H9 (cell line): ENCODE results near the gene ASB5. TPM values are rescaled to one million over a fixed set of nuclear protein-coding genes. Genes with fewer than 3 reads are reported as not detected.

Experiments
- DNase-seq: peaks from one replicate; pipeline ENCODE4 v3.0.0-alpha.2; 2017
- H2AFZ ChIP-seq: one replicate; pipeline ENCODE4 v1.6.1; 2013; ENCODE audit warnings: mild to moderate bottlenecking, low read length, control low read depth, moderate library complexity
- H2AK5ac ChIP-seq: 2 replicates; pipeline ENCODE4 v1.6.1; 2013; ENCODE audit warnings: low read length, control low read depth, mixed read lengths; ENCODE audit not compliant: insufficient read length
- H2BK120ac ChIP-seq: one replicate; pipeline ENCODE4 v1.6.1; 2013; ENCODE audit warnings: low read depth, mild to moderate bottlenecking, low read length, control low read depth, inconsistent platforms; ENCODE audit not compliant: poor library complexity, severe bottlenecking
- H2BK12ac ChIP-seq: 2 replicates; pipeline ENCODE4 v1.6.1; 2013; ENCODE audit warnings: low read length, control low read depth, mixed read lengths, low read depth; ENCODE audit not compliant: insufficient read length
- H2BK15ac ChIP-seq: 2 replicates; pipeline ENCODE4 v1.6.1; 2013; ENCODE audit warnings: low read depth, low read length, control low read depth
- H2BK20ac ChIP-seq: one replicate; pipeline ENCODE4 v1.6.1; 2013; ENCODE audit warnings: low read depth, mild to moderate bottlenecking, low read length, control low read depth, inconsistent platforms; ENCODE audit not compliant: poor library complexity, severe bottlenecking
- H2BK5ac ChIP-seq: 2 replicates; pipeline ENCODE4 v1.6.1; 2013; ENCODE audit warnings: low read length, control low read depth, mixed read lengths; ENCODE audit not compliant: insufficient read length
- H3K14ac ChIP-seq: 2 replicates; pipeline ENCODE4 v1.6.1; 2013; ENCODE audit warnings: low read length, control low read depth; ENCODE audit not compliant: insufficient read depth
- H3K18ac ChIP-seq: 2 replicates; pipeline ENCODE4 v1.6.1; 2013; ENCODE audit warnings: low read depth, mild to moderate bottlenecking, mixed read lengths, low read length, control low read depth; ENCODE audit not compliant: insufficient read length
- H3K23ac ChIP-seq: 2 replicates; pipeline ENCODE4 v1.6.1; 2013; ENCODE audit warnings: low read length, control low read depth, mixed read lengths, low read depth; ENCODE audit not compliant: insufficient read length
- H3K23me2 ChIP-seq: 2 replicates; pipeline ENCODE4 v1.6.1; 2013; ENCODE audit warnings: low read depth, mild to moderate bottlenecking, mixed read lengths, low read length, control low read depth; ENCODE audit not compliant: insufficient read length, poor library complexity, severe bottlenecking
- H3K27ac ChIP-seq: 2 replicates; pipeline ENCODE4 v1.5.1; 2013; ENCODE audit warnings: low read length, control low read depth, mixed read lengths, low read depth; ENCODE audit not compliant: insufficient read length
- H3K27me3 ChIP-seq: 2 replicates; pipeline ENCODE4 v1.6.1; 2013; ENCODE audit warnings: low read length, control low read depth, inconsistent platforms; ENCODE audit not compliant: insufficient read depth
- H3K4ac ChIP-seq: 2 replicates; pipeline ENCODE4 v1.6.1; 2013; ENCODE audit warnings: low read depth, mild to moderate bottlenecking, control low read depth, inconsistent platforms, low read length, moderate library complexity
- H3K4me1 ChIP-seq: 2 replicates; pipeline ENCODE4 v1.6.1; 2013; ENCODE audit warnings: low read length, control low read depth, inconsistent platforms; ENCODE audit not compliant: insufficient read depth
- H3K4me2 ChIP-seq: 2 replicates; pipeline ENCODE4 v1.6.1; 2013; ENCODE audit warnings: low read length, control low read depth, mixed read lengths; ENCODE audit not compliant: insufficient read length, insufficient read depth
- H3K56ac ChIP-seq: 2 replicates; pipeline ENCODE4 v1.6.1; 2013; ENCODE audit warnings: low read depth, mild to moderate bottlenecking, mixed read lengths, low read length, control low read depth; ENCODE audit not compliant: insufficient read length
- H3K79me1 ChIP-seq: 2 replicates; pipeline ENCODE4 v1.6.1; 2013; ENCODE audit warnings: low read depth, mild to moderate bottlenecking, moderate library complexity, low read length, control low read depth, inconsistent platforms; ENCODE audit not compliant: insufficient read depth, poor library complexity, severe bottlenecking
- H3K79me2 ChIP-seq: 2 replicates; pipeline ENCODE4 v1.6.1; 2013; ENCODE audit warnings: low read length, control low read depth, inconsistent platforms; ENCODE audit not compliant: insufficient read depth
- H3K9ac ChIP-seq: 2 replicates; pipeline ENCODE4 v1.6.1; 2013; ENCODE audit warnings: low read length, control low read depth, mixed read lengths; ENCODE audit not compliant: insufficient read length; ENCODE audit errors: extremely low read depth
- H3K9me3 ChIP-seq: one replicate; pipeline ENCODE4 v1.6.1; 2013; ENCODE audit warnings: low read depth, low read length, inconsistent platforms; ENCODE audit not compliant: control insufficient read depth
- H3T11ph ChIP-seq: one replicate; pipeline ENCODE4 v1.6.1; 2013; ENCODE audit warnings: mild to moderate bottlenecking, low read length, control low read depth, inconsistent platforms
- H4K20me1 ChIP-seq: one replicate; pipeline ENCODE4 v1.6.1; 2013; ENCODE audit not compliant: control insufficient read depth, insufficient read length, insufficient read depth
- H4K5ac ChIP-seq: 2 replicates; pipeline ENCODE4 v1.6.1; 2013; ENCODE audit warnings: low read depth, mild to moderate bottlenecking, mixed read lengths, low read length, control low read depth; ENCODE audit not compliant: insufficient read length
- H4K8ac ChIP-seq: replicated peaks from 2 replicates; pipeline ENCODE4 v1.6.1; 2013; ENCODE audit warnings: low read length, control low read depth, mixed read lengths, low read depth; ENCODE audit not compliant: insufficient read length
- H4K91ac ChIP-seq: 2 replicates; pipeline ENCODE4 v1.6.1; 2013; ENCODE audit warnings: low read depth, mild to moderate bottlenecking, moderate library complexity, mixed read lengths, low read length, control low read depth; ENCODE audit not compliant: insufficient read length
- H3K27ac Mint-ChIP-seq, 3 experiments: 2 replicates in 2 of 3; 3 replicates in 1 of 3; pipeline ENCODE4 v1.8.0; 2020 to 2021; ENCODE audit warnings: mixed read lengths in 3 of 3, mild to moderate bottlenecking in 1 of 3, moderate library complexity in 1 of 3
- H3K27me3 Mint-ChIP-seq: 2 replicates; pipeline ENCODE4 v1.8.0; 2021; ENCODE audit warnings: low read depth, mild to moderate bottlenecking, moderate library complexity, mixed read lengths
- H3K36me3 Mint-ChIP-seq, 3 experiments: 2 replicates in 2 of 3; 3 replicates in 1 of 3; pipeline ENCODE4 v1.8.0; 2020 to 2021; ENCODE audit warnings: low read depth in 3 of 3, mixed read lengths in 3 of 3; ENCODE audit not compliant: insufficient read depth in 1 of 3
- H3K4me1 Mint-ChIP-seq, 2 experiments: 2 replicates each; pipeline ENCODE4 v1.8.0; 2020; ENCODE audit warnings: mixed read lengths in 2 of 2
- H3K4me3 Mint-ChIP-seq, 2 experiments: 2 replicates in 1 of 2; 3 replicates in 1 of 2; pipeline ENCODE4 v1.8.0; 2020 to 2021; ENCODE audit warnings: mild to moderate bottlenecking in 2 of 2, mixed read lengths in 2 of 2, moderate library complexity in 1 of 2
- H3K9me3 Mint-ChIP-seq, 2 experiments: 2 replicates in 1 of 2; 3 replicates in 1 of 2; pipeline ENCODE4 v1.8.0; 2020; ENCODE audit warnings: mild to moderate bottlenecking in 2 of 2, mixed read lengths in 2 of 2, moderate library complexity in 1 of 2
- CTCF ChIP-seq: fragments of 200-600 bp; sonication (generic); conservative IDR thresholded peaks from 3 replicates; pipeline ENCODE4 v1.8.0; 2021; ENCODE audit warnings: antibody characterized with exemption, mild to moderate bottlenecking
- WGBS: extraction: QIAGEN DNeasy Blood & Tissue Kit; methylation state at CpG from one replicate; pipeline ENCODE4 v1.1.7; 2013; ENCODE audit warnings: missing lambda C conversion rate, low lambda C conversion rate, mixed read lengths; ENCODE audit not compliant: insufficient read length; ENCODE audit errors: extremely low coverage; 5-methylcytosine and 5-hydroxymethylcytosine counted together
- long read RNA-seq: library from polyadenylated mRNA; unstranded; transcript quantifications from one replicate; pipeline ENCODE4 v2.0.0, GENCODE V29; 2020
- total RNA-seq: library from RNA; stranded (reverse); gene quantifications from 2 replicates; pipeline ENCODE4 v1.2.1, GENCODE V29; 2021

The ASB5 gene
- total RNA-seq = not detected in 2 replicates
- long read RNA-seq = 0 reads

GRCh38 chr4:176268963-176269362 is at the start of gene ASB5:
ASB5 (minus strand) TSS chr4:176269222; CDS start chr4:176269108, 114 bp downstream.
- Histone ChIP-seq H2BK12ac (no peak within 1 kb of the TSS), H3K9me3 (no peaks in the 10 kb centered on the region), H3K56ac (no peak within 1 kb of the TSS), H3K23me2 (no peaks in the 10 kb centered on the region), H3K27ac (no peak within 1 kb of the TSS), H3K18ac (no peak within 1 kb of the TSS), H3T11ph (no peak within 1 kb of the TSS), H4K8ac (no peak within 1 kb of the TSS), H2BK5ac (no peak within 1 kb of the TSS), H2BK120ac (no peak within 1 kb of the TSS), H3K27me3 (no peaks in the 10 kb centered on the region), H2BK20ac (no peak within 1 kb of the TSS), H2BK15ac (no peak within 1 kb of the TSS), H4K5ac (no peak within 1 kb of the TSS), H2AK5ac (no peak within 1 kb of the TSS), H3K79me1 (no peaks in the 10 kb centered on the region), H3K4ac (no peak within 1 kb of the TSS), H3K9ac (no peak within 1 kb of the TSS), H3K79me2 (no peaks in the 10 kb centered on the region), H3K4me2 (no peak within 1 kb of the TSS), H3K4me1 (no peaks in the 10 kb centered on the region), H3K23ac (no peak within 1 kb of the TSS), H4K91ac (no peak within 1 kb of the TSS), H2AFZ (no peak within 1 kb of the TSS), H3K14ac (no peak within 1 kb of the TSS), H4K20me1 (no peaks in the 10 kb centered on the region)
- H3K9me3 Mint-ChIP-seq = no peaks in the 10 kb centered on the region
- no peak within 1 kb of the TSS for H3K27ac Mint-ChIP-seq
- TF ChIP-seq CTCF = no peak
- DNase-seq = no peak
- no peaks in the 10 kb centered on the region for H3K27me3 Mint-ChIP-seq
- no peaks in the 10 kb centered on the region for H3K36me3 Mint-ChIP-seq
- no CpG with 5 or more reads among the region's 11 CpGs for WGBS
- no peaks in the 10 kb centered on the region for H3K4me1 Mint-ChIP-seq
- H3K4me3 Mint-ChIP-seq = no peak within 1 kb of the TSS
